ENCODE data around the gene MT1M. TPM values are rescaled to one million over a fixed set of nuclear protein-coding genes. Genes with fewer than 3 reads are reported as not detected.

The MT1M gene
- total RNA-seq, 1 experiment from 2014 or later = 2.2 TPM

- peak; percentile 35 for DNase-seq (ENCODE audit: low read depth)
Observed at GRCh38 chr16:56628486-56629350, 3.7 kb upstream of the MT1M start.

DNA sequence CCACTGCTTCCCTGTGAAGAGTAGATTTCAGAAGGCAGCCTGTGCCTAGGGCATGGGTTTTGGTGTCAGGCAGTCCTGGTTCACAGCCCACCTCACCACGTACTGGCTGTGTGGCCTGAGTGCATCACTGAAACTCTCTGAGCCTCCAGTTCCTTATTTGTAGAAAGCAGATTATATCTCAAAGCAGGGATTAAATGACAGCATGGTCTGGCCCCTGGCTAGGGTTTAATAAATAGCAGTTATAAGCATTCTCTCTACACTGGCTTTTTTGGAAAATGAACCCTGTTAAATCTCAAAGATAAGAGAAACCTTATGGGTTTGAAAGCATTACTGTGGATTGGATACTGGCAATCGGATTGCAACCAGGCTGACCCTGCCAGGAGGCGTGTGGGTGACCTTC lies 2.9 kb upstream of the MT1M start:
- DNase-seq (ENCODE audit: low read depth) = no peak

DNA sequence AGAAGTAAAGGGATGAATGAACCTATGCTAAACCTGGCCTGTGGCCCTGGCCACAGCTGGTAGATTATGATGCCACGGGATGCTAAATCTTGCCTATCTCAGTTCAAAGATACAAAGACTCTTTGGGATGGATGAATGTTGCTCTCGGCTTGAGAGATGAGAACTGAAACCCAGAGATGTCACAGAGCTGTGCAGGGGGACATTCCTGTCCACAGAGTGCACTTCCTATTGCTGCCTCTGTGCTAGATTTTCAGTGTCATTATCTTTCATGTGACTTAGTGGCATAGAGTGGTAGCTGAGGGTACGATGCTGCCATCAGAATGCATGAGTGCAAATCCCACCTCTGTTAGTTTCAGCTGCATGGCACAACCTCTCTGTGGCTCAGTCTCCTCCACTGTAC lies 2.3 kb upstream of the MT1M start:
- no peak for DNase-seq (ENCODE audit: low read depth)

- no peak for DNase-seq (ENCODE audit: low read depth)
Observed at GRCh38 chr16:56631197-56631596, 1.3 kb upstream of the MT1M start.

- DNase-seq (ENCODE audit: low read depth) = no peak
Observed at GRCh38 chr16:56631832-56632155, 665 bp upstream of the MT1M start.

DNA sequence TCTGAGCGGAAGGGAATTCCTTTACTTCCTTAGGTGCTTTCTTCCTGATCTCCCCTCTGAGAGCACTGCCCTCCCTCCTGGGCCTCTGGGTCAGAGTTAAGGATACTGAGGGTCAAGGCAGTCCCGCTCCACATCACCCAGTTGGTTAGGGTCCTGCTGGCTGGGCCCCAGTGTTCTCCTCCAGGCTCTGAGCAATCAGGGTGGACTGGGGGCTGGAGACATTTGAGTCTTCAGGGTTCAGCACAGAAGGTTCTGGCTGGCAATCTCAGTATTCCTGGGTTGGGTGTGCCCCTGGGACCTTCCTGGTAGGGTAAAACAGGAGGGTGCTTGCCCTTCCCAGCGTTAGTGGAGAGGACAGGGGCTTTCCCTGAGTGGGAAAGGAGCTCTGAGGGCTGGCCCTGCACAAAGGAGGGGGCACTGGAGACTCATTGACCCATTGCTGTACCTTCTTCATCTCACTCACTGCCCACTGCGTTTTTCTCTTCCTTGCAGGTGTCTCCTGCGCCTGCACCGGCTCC lies 448 bp downstream of the MT1M start:
- DNase-seq (ENCODE audit: low read depth) = no peak

GRCh38 chr16:56633535-56633934 lies 1.1 kb downstream of the MT1M start:
- no peak for DNase-seq (ENCODE audit: low read depth)

- no peak for DNase-seq (ENCODE audit: low read depth)
Observed at GRCh38 chr16:56634715-56635440, 2.4 kb downstream of the MT1M start.

DNA sequence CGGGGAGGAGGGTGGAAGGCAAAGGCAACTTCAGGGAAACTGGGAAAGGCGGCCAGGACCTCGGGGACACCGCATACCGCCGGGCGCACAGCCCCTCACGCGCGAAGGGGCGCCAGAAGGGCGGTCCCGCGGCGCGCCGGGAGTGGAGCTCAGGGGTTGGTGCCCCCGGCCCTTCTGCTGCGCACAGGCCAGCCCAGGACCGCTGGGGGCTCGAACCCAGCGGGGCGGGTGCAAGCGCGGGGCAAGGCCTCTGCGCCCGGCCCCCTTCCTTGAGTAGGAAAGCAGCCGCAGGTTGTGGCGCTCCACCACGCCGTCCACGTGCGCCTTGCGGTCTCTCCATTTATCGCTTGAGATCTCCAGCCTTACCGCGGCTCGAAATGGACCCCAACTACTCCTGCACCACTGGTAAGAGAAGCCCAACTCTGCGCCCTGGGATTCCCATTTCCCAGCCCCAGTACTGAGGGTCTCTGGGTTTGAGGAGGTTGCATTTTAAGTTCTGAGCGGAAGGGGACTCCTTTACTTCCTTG lies 3.0 kb downstream of the MT1M start:
- DNase-seq (ENCODE audit: low read depth) = no peak

- no peak for DNase-seq (ENCODE audit: low read depth)
Observed at GRCh38 chr16:56636616-56637413, 4.4 kb downstream of the MT1M start.

GRCh38 chr16:56637814-56638750 lies 5.6 kb downstream of the MT1M start, which contains the start of gene MT1A:
Gene MT1A (plus strand): TSS chr16:56638666. CDS start chr16:56638739, 73 bp downstream.
- no peak for DNase-seq (ENCODE audit: low read depth)

DNA sequence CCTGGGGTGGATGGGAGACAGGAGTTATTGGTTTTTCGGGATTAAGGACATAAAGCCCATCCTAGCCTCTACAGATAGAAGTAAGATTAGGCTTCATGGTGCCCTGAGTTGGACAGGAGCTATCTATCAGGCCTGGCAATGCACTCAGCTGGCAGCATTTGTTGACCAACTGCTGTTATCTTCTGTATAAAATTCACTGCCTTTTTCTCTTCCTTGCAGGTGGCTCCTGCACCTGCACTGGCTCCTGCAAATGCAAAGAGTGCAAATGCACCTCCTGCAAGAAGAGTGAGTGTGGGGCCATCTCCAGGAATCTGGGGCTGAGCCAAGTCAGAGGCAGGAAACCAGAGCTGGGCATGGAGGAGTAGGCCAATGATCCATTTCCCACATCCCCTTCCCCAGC lies 6.6 kb downstream of the MT1M start:
- DNase-seq (ENCODE audit: low read depth) = no peak

GRCh38 chr16:56640076-56640475 lies 7.6 kb downstream of the MT1M start:
- no peak for DNase-seq (ENCODE audit: low read depth)

DNA sequence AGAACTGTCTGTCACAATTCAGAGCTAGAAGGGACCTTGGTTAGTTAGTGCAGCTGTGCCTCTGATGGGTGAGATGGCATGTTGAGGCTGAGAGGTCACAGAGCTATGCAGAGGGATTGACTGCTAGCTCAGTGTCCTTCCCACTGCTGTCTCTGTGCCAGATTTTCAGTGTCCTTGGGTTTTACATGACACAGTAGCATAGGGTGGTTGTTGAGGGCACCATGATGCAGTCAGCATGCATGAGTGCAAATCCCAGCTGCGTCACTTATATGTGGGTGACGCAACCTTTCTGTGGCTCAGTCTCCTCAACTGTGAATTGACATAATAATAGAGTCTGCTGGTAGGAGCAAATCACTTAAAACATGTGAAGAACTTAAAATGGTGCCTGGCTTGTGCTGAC lies 8.7 kb downstream of the MT1M start:
- DNase-seq (ENCODE audit: low read depth) = no peak

DNA sequence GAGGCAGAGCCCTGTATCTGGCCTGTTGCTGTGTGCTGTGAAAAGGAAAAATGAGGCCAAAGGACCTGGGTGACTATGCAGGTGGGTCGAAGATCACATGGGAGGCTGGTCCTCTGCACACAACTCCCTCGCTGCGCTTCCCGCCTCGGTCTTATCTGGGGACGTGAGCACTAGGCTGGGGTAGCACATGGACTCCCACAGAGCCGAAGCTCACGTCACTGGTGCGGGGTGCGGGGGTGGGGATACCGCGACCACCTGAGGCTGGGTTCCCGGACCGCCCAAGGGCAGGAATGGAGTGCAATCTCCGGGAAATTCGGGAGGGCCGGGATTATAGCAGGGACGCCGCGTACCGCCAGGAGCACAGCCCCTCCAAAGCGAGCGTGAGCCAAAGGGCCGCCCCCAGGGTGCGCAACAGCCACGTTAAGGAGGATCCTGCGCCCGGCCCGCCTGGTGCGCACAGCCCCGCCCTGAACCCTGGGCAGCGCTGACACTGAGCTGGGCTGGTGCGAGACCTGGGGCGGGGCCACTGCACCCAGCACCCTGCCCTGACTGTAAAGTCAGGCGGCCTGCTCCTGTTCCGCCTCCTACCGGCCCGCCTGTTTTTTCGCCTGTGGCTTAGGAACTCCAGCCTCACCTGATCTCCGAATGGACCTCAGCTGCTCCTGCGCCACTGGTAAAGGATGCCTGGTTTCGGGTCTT lies 10.8 kb downstream of the MT1M start:
- DNase-seq (ENCODE audit: low read depth) = peak; percentile 36

- DNase-seq (ENCODE audit: low read depth) = no peak
Observed at GRCh38 chr16:56643833-56644232, 11.4 kb downstream of the MT1M start.

DNA sequence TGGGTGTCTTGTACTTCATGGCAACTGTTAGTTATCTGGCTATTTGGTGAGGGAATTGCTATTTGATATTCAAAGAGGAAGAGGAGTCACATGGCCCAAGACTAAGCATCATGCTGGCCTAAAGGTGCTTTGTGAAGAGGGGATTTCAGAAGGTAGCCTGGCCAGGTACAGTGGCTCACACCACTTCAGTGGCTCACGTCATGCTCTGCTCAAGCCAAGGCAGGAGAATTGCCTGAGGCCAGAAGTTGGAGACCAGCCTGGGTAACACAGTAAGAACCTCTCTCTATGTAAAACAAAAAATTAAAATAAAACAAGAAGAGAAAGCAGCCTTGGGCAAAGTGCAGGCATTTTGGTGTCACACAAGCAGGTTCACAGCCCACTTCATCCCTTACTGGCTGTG lies 12.9 kb downstream of the MT1M start:
- DNase-seq (ENCODE audit: low read depth) = no peak

DNA sequence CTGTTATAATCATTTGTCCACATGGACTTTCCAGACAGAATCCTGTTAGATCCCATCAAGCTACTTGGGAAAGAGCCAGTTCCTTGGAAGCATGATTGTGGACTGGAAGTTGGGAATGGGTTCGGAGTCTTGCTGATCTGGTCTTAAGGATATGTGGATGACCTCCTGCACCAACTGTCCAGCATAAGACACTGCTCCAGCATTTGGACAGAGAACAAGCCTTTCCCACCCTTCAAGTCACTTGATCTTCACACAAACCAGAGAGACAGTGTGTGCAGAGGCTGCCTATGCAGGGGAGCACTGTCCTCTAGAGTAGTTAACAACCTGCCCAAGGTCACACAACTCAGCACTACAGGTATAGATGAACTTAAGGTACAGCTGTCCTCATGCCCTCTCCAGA lies 13.4 kb downstream of the MT1M start:
- DNase-seq (ENCODE audit: low read depth) = no peak

DNA sequence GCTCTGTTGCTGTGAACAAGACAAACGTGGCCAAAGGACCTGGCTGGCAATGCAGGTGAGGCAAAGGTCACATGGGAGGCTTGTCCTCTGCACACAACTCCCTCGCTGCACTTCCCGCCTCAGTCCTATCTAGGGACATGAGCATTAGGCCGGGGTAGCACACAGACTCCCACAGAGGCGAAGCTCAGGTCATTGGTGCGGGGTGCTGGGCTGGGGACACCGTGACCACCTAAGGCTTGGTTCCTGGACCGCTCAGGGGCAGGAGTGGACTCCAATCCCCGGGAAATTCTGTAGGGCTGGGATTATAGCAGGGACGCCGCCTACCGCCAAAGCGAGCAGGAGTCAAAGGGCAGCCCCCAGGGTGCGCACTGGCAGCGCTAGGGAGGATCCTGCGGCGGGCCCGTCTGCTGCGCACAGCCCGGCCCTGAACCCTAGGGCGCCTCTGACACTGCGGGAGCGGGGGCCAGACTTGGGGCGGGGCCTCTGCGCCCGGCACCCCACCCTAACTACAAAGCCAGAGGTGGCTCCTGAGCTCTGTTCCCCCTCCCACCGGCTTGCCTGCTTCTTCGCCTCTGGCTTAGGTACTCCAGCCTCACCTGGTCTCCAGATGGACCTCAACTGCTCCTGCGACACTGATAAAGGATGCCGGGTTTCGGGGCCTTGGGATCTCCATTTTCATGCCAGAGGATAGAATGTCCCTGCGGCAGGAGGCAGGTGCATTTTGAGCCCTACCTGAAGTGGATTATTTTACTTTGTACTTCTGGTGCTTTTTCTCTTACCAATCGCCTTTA lies 15.4 kb downstream of the MT1M start:
- DNase-seq (ENCODE audit: low read depth) = no peak

Measured in LHCN-M2 (cell line).